OCI-LY1 (cell line): ENCODE measurements around the gene CIAO3.

Source experiments
- EZH2 ChIP-seq: fragments of 200-600 bp; sonication (generic), shearing (Covaris generic); IDR thresholded peaks from 2 replicates; pipeline ENCODE4 v1.8.0; 2017; ENCODE audit warnings: borderline replicate concordance, mixed run types, mild to moderate bottlenecking, antibody characterized with exemption, low read length, moderate library complexity, mixed read lengths
- TF ChIP-seq, protein P1 (sequence below): fragments of 200-600 bp; sonication (generic), shearing (Covaris generic); IDR thresholded peaks from 2 replicates; pipeline ENCODE4 v1.5.1; 2017; ENCODE audit warnings: mild to moderate bottlenecking, antibody characterized with exemption, low read length, moderate library complexity, mixed read lengths

DNA sequence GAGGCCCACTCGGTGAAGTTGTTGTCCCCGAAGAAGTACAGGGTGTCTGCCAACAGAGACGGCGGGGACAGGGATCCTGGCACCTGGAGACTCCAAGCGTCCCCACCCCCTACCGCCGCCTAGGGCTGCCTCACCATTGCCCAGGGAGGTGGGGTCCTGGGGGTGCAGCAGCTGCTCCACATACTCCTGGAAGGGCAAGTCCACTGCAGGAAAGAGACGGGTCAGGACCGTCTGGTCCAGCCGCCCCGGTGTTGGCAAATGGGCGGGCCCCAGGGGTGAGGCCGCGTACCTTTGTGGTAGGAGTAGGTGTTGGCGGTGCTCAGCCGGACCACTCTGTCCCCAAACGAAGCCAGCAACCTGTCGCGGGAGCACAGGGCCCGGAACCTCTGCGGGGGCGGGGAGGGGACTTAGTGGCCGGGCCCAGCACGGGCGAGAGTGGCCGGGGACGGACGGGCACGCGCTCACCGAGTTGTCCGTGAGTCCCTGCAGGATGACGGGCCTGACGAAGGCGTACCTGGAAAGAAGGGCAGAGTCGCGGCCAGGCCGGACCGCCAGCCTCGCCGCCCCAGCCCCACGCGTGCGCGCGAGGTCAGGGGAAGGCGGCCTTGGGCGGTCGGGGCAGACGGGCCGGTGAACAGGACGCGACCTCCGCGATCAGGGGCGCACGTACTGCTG is 57.3 kb downstream of the CIAO3 start:
- TF ChIP-seq, protein P1, sequence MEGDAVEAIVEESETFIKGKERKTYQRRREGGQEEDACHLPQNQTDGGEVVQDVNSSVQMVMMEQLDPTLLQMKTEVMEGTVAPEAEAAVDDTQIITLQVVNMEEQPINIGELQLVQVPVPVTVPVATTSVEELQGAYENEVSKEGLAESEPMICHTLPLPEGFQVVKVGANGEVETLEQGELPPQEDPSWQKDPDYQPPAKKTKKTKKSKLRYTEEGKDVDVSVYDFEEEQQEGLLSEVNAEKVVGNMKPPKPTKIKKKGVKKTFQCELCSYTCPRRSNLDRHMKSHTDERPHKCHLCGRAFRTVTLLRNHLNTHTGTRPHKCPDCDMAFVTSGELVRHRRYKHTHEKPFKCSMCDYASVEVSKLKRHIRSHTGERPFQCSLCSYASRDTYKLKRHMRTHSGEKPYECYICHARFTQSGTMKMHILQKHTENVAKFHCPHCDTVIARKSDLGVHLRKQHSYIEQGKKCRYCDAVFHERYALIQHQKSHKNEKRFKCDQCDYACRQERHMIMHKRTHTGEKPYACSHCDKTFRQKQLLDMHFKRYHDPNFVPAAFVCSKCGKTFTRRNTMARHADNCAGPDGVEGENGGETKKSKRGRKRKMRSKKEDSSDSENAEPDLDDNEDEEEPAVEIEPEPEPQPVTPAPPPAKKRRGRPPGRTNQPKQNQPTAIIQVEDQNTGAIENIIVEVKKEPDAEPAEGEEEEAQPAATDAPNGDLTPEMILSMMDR, result no peak
- TF ChIP-seq EZH2, result no peak
